ENCODE results near the gene ECE1. TPM values are rescaled to one million over a fixed set of nuclear protein-coding genes. Genes with fewer than 3 reads are reported as not detected.
A peak's percentile ranks its signal among the peaks of the same experiment; 100 is the strongest.

The ECE1 gene
- total and polyA plus RNA-seq, 2 of the 8 experiments (the other 6 are each of a cell fraction or from before 2014, with no cell fraction given), result 21.4 to 36.8 TPM

DNA sequence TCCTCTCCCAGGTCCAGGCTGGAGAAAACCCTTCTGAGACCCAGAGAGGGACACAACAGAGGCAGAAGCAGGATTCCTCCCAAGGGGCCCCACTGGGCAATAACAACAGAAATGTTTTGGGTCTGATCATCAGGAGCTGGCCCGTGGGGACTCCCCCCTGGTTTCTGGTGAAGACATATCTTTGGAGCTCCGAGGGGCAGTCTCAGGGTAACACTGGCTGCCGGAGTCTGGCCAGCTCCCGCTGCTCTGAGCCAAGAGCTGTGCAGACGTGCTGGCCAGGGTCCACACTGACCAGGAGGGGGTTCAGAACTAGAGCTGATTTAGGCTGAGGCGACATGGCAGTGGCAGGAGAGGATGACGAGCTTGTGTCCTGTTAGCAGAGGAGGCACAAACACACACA lies 13.1 kb downstream of the ECE1 start:
- no peaks in the 10 kb centered on the region for H3K23me2 ChIP-seq (ENCODE audit: low read depth, low read length)
- peak overlapping the region; percentile 45; the same call in 1 of the 2 replicates for H2AK5ac ChIP-seq (ENCODE audit: low read depth, low read length)
- no peak overlapping the region; the same call in 1 of the 2 replicates for H2BK12ac ChIP-seq (ENCODE audit: low read depth, low read length)
- H3K27me3 ChIP-seq (replicated peaks in 1 of 4; ENCODE audit: control insufficient read depth in 3 of 4, extremely low read depth in 1 of 4, insufficient read depth in 3 of 4, low read length in 3 of 4), result no peaks in the 10 kb centered on the region
- H4K20me1 ChIP-seq (replicated peaks in 1 of 2; ENCODE audit: control insufficient read depth in 1 of 2, insufficient read depth in 2 of 2, low read length in 2 of 2), result peaks cover 0 to 3% of the 10 kb centered on the region in 2 experiments
- H2AFZ ChIP-seq (ENCODE audit: low read length), result no peak overlapping the region
- DNase-seq (ENCODE audit: low read depth in 1 of 2, low spot score in 2 of 2), result no peak
- WGBS, 2 experiments (ENCODE audit: extremely low coverage in 1 of 2, insufficient coverage in 1 of 2, insufficient read length in 1 of 2, insufficient replicate concordance in 2 of 2, low coverage in 1 of 2, low lambda C conversion rate in 2 of 2, missing lambda C conversion rate in 1 of 2), result 91% methylated on average over 7 of the region's 7 CpGs; no CpG with 5 or more reads in 1 of the 2 experiments
- H3K9ac ChIP-seq (replicated peaks in 1 of 4; ENCODE audit: extremely low read depth in 1 of 4, low read depth in 3 of 4, low read length in 3 of 4), result peak overlapping the region in 1 of 4 experiments; percentile 34; a peak in 1 of 7 replicates
- ChIA-PET CTCF (ENCODE audit: partially characterized antibody) (interaction anchor here (0.8 to 11.6 kb wide), 9 partner anchors 8 to 92 kb away, joined by 3 to 144 read pairs (median 4); no protein-coding TSS in a partner anchor), POLR2A (ENCODE audit: partially characterized antibody) (interaction anchor here (1.4 to 1.7 kb wide), 3 partner anchors 11 to 57 kb away, joined by 3 to 5 read pairs (median 4); no protein-coding TSS in a partner anchor)
- no peak overlapping the region for H4K5ac ChIP-seq (ENCODE audit: insufficient read length, low read depth, low read length)
- H4K8ac ChIP-seq (ENCODE audit: extremely low read depth, insufficient read depth, low read length), result no peak overlapping the region; the same call in 1 of the 2 replicates
- no peak overlapping the region for H3K4me2 ChIP-seq (ENCODE audit: insufficient read depth in 1 of 2, low read depth in 2 of 2, low read length in 2 of 2)
- H3K79me2 ChIP-seq (ENCODE audit: control insufficient read depth in 1 of 2, insufficient read depth in 2 of 2, low read length in 2 of 2), result no peaks in the 10 kb centered on the region
- H4K91ac ChIP-seq (replicated peaks; ENCODE audit: insufficient read length, low read length), result peak overlapping the region; percentile 17
- no peaks in the 10 kb centered on the region for H3K36me3 ChIP-seq (ENCODE audit: control insufficient read depth in 2 of 4, insufficient read depth in 4 of 4, low read length in 3 of 4)
- no peak overlapping the region for H3K4me3 ChIP-seq (ENCODE audit: extremely low read depth in 1 of 4, insufficient read depth in 2 of 4, low read depth in 3 of 4, low read length in 4 of 4)
- H2BK120ac ChIP-seq (replicated peaks; ENCODE audit: low read depth, low read length), result no peak overlapping the region
- FAIRE-seq, result no peak
- no peak overlapping the region for H3K23ac ChIP-seq (ENCODE audit: insufficient read length)
- no peak overlapping the region for H3K56ac ChIP-seq (replicated peaks; ENCODE audit: insufficient read length, low read depth, low read length)
- no peak overlapping the region for H3K14ac ChIP-seq (ENCODE audit: insufficient read length)
- no peak overlapping the region for H3K18ac ChIP-seq (ENCODE audit: extremely low read depth, low read length)
- no peak overlapping the region for H2BK20ac ChIP-seq (ENCODE audit: low read length)
- no peaks in the 10 kb centered on the region for H3K9me3 ChIP-seq (ENCODE audit: insufficient read depth in 2 of 2, low read depth in 1 of 2, low read length in 1 of 2)
- peak overlapping the region; percentile 55; the same call in 1 of the 2 replicates for H2BK5ac ChIP-seq (ENCODE audit: low read depth, low read length)
- H2BK15ac ChIP-seq (ENCODE audit: low read length), result no peak overlapping the region
- no peaks in the 10 kb centered on the region for H3K79me1 ChIP-seq (ENCODE audit: low read depth, low read length)
- peaks cover 0 to 6% (median 4%) of the 10 kb centered on the region in 4 experiments; a peak in 5 of 7 replicates for H3K4me1 ChIP-seq (replicated peaks in 1 of 4; ENCODE audit: control insufficient read depth in 3 of 4, insufficient read depth in 4 of 4, low read length in 3 of 4)
- no peak overlapping the region for H3K27ac ChIP-seq (ENCODE audit: low read depth, low read length)
- no peak overlapping the region for H3K4ac ChIP-seq (replicated peaks; ENCODE audit: insufficient read length, low read depth, low read length)
- TF ChIP-seq HDAC2 (IDR thresholded peaks at IDR 0.05; ENCODE audit: borderline replicate concordance in 1 of 2, low read depth in 2 of 2, low read length in 2 of 2), result no peak
- no peak for TF ChIP-seq TBP (IDR thresholded peaks at IDR 0.05; ENCODE audit: low read depth, low read length)
- TF ChIP-seq RXRA (IDR thresholded peaks at IDR 0.05; ENCODE audit: insufficient read depth, low read depth, low read length), result no peak
